Measurements from ENCODE around the gene ZNF536.

The ZNF536 gene

DNA sequence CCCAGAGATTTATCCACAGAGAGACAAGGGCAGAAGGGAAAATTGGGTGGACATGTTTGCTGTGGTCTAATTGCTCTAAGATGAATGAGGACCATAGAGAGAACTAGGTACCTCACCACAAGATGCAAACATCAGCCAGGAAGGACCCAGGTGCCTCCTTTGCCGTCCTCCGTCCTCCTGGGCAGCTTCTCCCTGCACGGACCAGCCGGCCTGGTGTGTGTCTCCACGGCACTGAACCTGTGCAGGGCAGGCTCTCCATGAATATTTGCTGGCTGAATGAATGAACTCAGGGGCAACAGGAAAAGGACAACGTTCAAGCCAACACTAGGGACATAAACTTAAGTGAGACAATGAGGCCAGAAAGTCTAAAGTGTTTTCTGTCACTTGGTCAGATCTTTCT, 143.9 kb downstream of the ZNF536 start:
- no peaks in the 10 kb centered on the region for H3K4me1 Mint-ChIP-seq
- H3K27ac Mint-ChIP-seq = no peak overlapping the region
- H3K27me3 Mint-ChIP-seq (ENCODE audit: low read depth, poor library complexity) = peaks cover 9% of the 10 kb centered on the region
- H3K4me3 Mint-ChIP-seq = no peak overlapping the region
- H3K9me3 Mint-ChIP-seq = no peaks in the 10 kb centered on the region
- H3K36me3 Mint-ChIP-seq (ENCODE audit: low read depth) = no peaks in the 10 kb centered on the region
- DNase-seq = no peak
- TF ChIP-seq, protein P1, sequence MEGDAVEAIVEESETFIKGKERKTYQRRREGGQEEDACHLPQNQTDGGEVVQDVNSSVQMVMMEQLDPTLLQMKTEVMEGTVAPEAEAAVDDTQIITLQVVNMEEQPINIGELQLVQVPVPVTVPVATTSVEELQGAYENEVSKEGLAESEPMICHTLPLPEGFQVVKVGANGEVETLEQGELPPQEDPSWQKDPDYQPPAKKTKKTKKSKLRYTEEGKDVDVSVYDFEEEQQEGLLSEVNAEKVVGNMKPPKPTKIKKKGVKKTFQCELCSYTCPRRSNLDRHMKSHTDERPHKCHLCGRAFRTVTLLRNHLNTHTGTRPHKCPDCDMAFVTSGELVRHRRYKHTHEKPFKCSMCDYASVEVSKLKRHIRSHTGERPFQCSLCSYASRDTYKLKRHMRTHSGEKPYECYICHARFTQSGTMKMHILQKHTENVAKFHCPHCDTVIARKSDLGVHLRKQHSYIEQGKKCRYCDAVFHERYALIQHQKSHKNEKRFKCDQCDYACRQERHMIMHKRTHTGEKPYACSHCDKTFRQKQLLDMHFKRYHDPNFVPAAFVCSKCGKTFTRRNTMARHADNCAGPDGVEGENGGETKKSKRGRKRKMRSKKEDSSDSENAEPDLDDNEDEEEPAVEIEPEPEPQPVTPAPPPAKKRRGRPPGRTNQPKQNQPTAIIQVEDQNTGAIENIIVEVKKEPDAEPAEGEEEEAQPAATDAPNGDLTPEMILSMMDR (IDR thresholded peaks at IDR 0.05) = no peak

DNA sequence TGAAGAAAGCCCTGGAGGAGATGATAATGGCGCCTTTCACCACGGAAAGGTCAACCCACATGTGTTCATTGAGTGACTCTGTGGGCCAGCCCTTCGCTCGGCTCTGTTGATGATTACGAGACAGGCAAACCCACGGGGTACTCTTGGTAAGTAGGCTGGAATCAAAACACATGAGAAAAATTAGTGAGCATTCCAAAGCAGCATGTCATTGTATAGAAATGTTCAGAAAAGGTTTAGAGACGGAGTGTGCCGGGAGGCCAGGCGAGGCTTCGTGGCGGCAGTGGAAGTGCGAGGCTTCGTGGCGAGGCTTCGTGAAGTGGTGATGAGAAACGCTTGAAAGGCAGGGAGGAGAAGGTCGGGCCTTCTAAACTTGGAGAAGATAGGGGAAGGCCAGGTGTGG, 144.3 kb downstream of the ZNF536 start:
- TF ChIP-seq, protein P1 (IDR thresholded peaks at IDR 0.05) = no peak
- DNase-seq = no peak
- Mint-ChIP-seq H3K36me3 (ENCODE audit: low read depth) (no peaks in the 10 kb centered on the region), H3K4me3 (no peak overlapping the region), H3K27me3 (ENCODE audit: low read depth, poor library complexity) (peaks cover 9% of the 10 kb centered on the region), H3K27ac (no peak overlapping the region), H3K9me3 (no peaks in the 10 kb centered on the region), H3K4me1 (no peaks in the 10 kb centered on the region)

DNA sequence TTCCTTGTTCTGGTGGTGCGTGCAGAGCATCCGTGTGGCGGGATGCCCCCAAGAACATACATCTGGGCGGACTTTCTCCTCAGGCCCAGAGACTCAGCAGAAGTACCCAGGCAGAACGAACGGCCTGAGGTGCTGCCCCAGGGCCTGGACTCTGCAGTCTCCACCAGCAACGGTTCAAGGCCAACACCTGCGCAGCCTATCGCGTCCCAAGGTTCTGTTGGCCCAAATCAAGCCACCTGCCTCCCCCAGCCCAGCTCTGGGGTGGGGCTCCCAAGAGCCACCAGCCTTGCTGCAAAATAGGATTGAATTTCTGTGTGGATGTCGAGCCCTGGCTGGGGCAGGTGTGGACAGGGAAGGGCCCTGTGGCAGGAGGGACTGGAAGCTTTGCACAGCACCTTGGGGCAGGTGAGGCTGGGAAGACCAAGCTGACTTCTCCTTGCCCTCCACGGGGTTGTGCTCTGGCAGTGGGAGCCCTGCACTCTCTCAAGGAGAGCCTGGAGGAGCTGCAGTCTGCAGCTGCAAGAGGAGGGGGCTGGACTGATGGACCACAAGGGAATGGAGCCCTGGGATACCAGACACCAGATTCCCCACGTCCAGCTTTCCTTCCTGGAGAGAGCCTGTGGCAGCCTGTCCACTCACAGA, 146.9 kb downstream of the ZNF536 start:
- DNase-seq = no peak
- Mint-ChIP-seq H3K27ac (no peak overlapping the region), H3K4me1 (no peaks in the 10 kb centered on the region), H3K9me3 (no peaks in the 10 kb centered on the region), H3K27me3 (ENCODE audit: low read depth, poor library complexity) (peaks cover 13% of the 10 kb centered on the region), H3K4me3 (no peak overlapping the region), H3K36me3 (ENCODE audit: low read depth) (no peaks in the 10 kb centered on the region)
- TF ChIP-seq, protein P1 (IDR thresholded peaks at IDR 0.05) = no peak

DNA sequence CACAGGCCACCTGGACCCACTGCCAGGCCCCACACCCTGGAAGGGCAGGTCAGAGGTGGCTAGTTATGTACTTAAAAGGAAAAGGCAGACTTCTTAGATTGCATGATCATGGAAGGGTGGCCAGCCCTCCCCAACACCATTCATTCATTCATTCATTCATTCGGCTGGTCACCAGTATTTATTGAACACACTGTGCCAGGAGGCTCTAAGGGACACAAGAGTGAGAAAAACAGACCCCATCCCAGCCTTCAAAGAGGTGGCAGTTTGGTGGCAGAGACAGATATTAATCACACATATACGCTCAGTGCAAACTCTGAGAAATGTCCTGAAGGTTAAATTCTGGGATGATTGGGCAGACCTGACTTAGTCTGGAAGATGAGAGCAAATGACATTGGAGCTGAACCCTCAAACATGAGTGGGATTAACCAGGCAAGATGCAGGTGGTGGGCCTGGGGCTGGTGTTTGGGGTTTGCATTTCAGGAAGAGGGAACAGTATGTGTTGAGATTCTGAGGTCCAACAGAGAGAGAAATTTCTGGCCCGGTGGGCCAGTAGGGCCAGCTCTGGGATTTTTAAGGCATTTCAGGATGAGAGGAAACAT, 147.5 kb downstream of the ZNF536 start:
- H3K9me3 Mint-ChIP-seq = no peaks in the 10 kb centered on the region
- no peaks in the 10 kb centered on the region for H3K36me3 Mint-ChIP-seq (ENCODE audit: low read depth)
- TF ChIP-seq, protein P1 (IDR thresholded peaks at IDR 0.05) = no peak
- no peak for DNase-seq
- no peak overlapping the region for H3K27ac Mint-ChIP-seq
- no peak overlapping the region for H3K4me3 Mint-ChIP-seq
- peaks cover 13% of the 10 kb centered on the region for H3K27me3 Mint-ChIP-seq (ENCODE audit: low read depth, poor library complexity)
- H3K4me1 Mint-ChIP-seq = no peaks in the 10 kb centered on the region

DNA sequence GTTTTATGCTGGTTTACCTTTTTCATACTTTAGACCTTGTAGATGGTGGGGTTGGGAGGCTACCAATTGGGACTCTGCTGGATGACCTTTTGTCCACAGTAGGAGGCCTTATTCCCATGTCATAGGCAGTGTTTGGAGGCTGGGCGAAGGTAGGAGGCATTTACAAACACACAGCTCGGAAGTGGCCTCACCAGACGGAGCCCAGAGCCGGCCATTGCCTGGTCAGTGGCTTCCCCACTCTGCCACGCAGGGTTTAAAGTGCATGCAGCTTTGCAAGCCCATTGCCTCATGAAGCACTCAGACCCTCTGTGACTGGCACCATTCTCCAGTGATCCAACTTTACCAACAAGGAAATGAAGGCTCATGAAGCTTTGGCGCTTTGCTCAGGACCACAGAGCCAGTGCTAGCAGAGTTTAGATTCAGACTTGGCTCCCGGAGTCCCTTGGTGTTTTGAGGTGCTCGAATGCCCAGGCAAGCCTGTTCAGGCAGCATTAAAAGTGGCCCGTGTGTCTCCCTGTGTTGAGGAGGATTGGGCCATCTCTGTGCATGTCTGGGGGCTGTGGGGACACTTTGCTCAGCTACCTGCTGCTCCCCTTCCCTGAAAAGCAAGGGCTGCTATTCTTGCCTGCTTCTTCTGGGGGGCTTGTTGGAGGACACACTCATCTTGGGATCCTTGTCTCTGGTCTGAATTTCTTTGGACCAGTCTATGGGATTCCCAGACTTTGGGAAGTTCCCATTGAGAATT, 148.7 kb downstream of the ZNF536 start:
- Mint-ChIP-seq H3K4me3 (no peak overlapping the region), H3K4me1 (no peaks in the 10 kb centered on the region), H3K9me3 (no peaks in the 10 kb centered on the region), H3K27me3 (ENCODE audit: low read depth, poor library complexity) (peaks cover 13% of the 10 kb centered on the region), H3K36me3 (ENCODE audit: low read depth) (no peaks in the 10 kb centered on the region), H3K27ac (no peak overlapping the region)
- TF ChIP-seq, protein P1 (IDR thresholded peaks at IDR 0.05) = no peak
- DNase-seq = no peak

Measured in nephron progenitor cell (in vitro differentiated cells).